Stimulated activated CD4-positive, alpha-beta T cell treated with anti-CD3 and anti-CD28 coated beads, Interleukin-2, amount 100 ng/mL, for 4 hours (primary cell): ENCODE data around the gene TUBA1A.
A peak's percentile ranks its signal among the peaks of the same experiment; 100 is the strongest.
"Not testable (repeated sequence)": the region's sequence is repeated elsewhere in the genome, so short reads cannot be mapped to it uniquely, and the experiment has no call there.

Experiments used
- DNase-seq: peaks from one replicate; pipeline ENCODE4 v3.0.0-alpha.2; 2020; ENCODE audit warnings: low read depth

Gene TUBA1A

DNA sequence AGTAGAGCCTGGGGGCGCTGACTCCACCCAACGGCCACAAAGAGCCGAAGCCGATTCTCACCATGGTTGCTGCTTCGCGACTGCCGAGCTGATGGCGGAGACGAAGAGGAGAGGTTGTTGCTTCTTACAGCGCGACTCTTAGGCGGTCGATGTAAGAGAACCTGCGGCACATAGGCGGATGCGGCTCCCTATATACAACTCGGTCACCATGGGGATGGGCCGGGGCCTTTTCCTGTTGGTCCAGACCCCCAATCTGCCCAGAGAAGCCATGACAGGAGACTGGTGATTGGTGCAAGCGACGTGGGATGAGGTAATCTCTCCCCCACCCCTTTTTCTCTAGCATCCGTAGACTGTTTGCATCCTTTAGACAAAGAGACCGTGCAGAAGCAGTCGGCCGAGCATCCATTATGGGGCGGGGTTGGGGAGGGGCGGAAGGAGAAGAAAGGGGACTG is at the start of gene TUBA1A:
Gene TUBA1A (minus strand): TSS at position 165 of the 452 bp plus-strand sequence. CDS start 101 bp downstream, at position 64.
- DNase-seq: peak; percentile 75

DNA sequence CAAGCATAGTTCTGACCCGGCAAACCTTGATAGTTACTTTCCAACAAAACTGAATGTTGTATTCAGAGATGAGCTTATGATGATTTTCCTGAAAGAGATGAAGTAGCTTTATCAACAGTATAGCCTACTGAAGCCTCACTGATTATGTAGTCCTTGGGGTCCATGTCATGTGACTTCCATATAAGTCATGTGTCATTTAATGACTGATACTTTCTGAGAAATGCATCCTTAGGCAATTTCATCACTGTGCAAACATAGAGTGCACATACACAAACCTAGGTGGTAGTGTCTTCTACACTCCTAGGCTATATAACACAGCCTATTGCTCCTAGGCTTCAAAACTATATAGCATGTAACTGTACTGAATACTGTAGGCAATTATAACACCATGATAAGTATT is 47.5 kb upstream of the TUBA1A start:
- DNase-seq: no peak

GRCh38 chr12:49233842-49234526 is 45.1 kb upstream of the TUBA1A start:
- no peak for DNase-seq

GRCh38 chr12:49232940-49233841 is 44.3 kb upstream of the TUBA1A start:
- DNase-seq: no peak

DNA sequence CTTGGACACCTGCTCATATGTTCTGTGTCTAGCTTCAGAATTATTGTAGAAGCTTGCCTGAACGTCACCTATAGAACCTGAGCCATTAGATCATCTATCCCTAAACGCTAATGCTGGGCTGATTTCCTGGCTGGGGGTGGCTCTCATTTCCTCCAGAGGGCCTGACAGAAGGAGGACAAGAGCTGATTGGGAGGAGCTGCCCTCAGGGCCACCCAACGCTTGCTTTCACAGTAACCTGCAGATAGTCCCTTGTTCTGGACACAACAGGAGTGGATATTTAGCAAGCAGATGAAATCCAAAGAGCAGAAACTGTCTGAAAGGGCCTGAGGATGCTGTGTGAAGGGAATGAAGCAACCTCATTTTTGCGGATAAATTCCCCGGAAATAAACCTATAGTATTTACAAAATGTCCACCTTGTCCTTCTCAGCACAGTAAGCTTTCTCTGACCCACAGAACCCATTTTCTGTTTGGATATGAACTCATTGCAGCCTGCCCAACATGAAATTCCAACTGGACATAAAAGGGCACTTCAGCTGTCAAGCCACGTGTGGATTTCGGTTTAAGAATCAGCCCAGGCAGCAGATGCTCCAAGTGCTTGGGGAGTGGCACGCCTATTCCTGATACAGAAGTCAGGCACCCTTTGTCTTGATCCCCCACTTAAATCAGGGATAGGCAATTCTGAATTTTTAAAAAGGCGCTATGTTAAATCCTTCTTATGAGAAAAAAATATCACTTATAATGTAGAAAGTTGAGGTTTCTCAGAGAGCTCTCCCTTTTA is 43.2 kb upstream of the TUBA1A start:
- DNase-seq: no peak

DNA sequence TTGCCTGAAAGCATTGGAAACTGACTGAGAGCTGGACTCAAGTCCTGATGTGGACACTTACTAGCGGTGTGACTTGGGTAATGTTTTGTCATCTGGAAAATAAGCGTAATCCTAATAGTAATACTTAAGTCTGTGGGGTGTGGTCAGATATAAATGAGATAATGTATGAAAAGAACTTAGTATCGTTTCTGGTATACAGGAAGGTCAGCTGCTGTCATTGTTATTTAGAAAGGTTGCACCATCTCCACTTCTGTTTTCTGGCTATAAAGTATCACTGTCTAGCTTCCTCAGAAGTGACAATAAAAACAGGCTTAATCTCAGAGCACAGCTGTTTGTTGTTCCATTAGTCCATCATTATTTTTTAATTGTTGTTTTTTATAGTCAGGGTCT is 41.9 kb upstream of the TUBA1A start:
- no peak for DNase-seq

- DNase-seq: no peak
Observed at GRCh38 chr12:49230176-49230804, 41.4 kb upstream of the TUBA1A start.

DNA sequence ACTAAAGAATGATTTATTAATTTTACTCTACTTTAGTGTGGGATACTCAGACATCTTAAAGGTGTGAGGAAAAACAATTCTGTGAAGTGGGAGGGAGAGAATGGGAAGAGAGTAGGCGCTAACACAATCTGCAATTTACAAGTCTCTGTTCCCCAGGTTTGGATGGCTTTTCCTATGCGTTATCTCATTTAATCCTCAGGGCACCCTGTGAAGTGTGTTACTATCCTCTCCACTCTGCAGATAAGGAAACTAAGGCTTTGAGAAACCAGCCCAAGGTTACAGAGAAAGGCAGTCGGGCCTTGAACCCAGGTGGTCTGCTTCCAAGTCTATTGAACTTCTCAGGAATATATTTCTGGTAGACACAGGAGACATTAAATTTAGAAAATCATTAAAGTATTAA is 39.8 kb upstream of the TUBA1A start:
- DNase-seq: no peak

DNA sequence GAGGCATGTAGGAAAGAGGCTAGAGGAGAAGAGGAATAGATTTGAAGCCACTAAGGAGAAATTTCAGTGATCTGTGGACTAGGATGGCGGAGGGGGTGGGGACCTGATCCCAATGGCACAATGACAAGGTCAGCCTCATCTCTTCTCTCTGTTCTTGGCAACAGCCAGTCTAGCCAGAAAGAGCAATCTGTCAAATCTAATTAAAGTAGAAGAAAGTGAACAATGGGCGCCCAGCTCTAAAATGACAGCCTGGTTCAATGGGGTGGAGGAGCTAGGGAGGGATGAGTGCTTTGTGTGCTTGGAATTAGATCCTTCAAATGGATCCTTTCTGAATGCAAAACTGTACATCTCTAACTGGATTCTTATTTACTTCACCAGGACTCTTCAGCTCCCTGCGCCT is 38.8 kb upstream of the TUBA1A start:
- DNase-seq: no peak

DNA sequence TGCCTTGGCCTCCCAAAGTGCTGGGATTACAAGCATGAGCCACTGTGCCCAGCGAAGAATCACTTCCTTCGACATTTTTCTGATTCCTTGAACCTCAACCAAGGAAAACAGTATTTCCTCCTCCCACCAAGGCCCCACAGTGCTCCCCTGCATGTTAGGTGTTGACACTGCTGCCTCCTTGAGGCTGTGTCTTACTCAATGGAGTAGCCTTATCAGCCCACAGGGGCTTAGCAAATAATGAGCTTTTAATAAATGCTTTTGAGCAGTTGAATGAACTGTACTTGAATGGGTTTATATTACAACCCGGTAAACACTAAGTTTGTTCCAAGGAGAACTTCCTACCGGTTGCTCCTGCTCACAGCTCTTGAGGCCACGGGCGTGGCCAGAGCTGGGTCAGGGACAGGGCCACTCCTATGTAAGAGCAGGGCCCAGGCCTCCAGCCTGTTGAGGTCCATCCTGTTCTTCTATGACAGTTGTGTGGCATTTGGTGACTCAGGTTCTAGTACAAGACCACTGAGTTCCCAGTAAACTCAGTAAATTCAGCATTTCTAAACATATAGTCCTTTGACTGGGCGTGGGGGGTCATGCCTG is 36.8 kb upstream of the TUBA1A start:
- no peak for DNase-seq

GRCh38 chr12:49223590-49224369 is 34.9 kb upstream of the TUBA1A start:
- DNase-seq: no peak

DNA sequence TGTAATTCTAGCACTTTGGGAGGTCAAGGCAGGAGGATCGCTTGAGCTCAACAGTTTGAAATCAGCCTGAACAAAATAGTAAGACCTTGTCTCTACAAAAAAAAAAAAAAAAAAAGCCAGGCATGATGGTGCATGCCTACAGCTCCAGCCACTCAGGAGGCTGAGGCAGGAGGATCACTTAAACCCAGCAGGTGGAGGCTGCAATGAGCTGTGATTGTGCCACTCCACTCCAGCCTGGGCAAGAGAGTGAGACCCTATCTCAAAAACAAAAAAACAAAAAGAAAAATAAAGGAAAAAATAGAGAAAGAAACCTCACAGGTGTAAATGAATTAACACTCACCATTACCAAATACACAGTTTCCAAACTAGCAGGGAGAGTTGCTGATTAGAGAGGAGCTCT is 34.2 kb upstream of the TUBA1A start:
- no peak for DNase-seq

- DNase-seq: no peak
Observed at GRCh38 chr12:49220972-49221371, 32.1 kb upstream of the TUBA1A start.

GRCh38 chr12:49219417-49220026 is 30.6 kb upstream of the TUBA1A start:
- no peak for DNase-seq

- no peak for DNase-seq
Observed at GRCh38 chr12:49212572-49212971, 23.7 kb upstream of the TUBA1A start.

DNA sequence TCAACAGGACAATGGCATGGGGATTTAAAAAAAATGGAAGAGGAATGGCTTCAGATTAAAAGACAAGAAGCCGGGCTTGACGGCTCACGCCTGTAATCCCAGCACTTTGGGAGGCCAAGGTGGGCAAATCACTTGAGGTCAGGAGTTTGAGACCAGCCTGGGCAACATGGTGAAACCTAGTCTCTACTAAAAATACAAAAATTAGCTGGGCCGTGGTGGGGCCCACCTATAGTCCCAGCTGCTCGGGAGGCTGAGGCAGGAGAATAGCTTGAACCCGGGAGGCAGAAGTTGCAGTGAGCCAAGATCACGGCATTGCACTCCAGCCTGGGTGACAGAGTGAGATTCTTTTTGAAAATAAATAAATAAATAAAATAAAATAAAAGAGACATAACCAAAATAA is 21.8 kb upstream of the TUBA1A start:
- DNase-seq: not testable (repeated sequence)

DNA sequence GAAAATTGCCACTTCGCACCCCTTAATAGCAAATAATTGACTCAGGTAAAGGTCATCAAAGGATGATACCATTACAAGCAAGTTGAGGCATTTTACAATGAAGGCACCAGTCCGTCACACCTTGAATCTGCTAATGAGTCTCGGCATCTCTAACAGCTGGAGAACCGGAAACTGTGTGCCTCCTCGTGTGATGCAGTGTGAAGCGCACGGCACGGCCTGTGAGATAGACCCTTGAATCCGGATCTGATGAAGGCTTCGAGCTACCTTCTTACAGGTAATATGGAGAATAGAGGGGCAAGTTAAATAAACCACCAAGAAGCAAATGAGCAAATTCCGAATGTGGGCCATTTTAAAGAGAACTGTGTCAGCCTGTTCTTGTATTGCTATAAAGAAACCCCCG is 19.8 kb upstream of the TUBA1A start:
- no peak for DNase-seq

GRCh38 chr12:49208146-49208545 is 19.3 kb upstream of the TUBA1A start:
- no peak for DNase-seq

GRCh38 chr12:49206389-49206788 is 17.5 kb upstream of the TUBA1A start:
- DNase-seq: no peak

DNA sequence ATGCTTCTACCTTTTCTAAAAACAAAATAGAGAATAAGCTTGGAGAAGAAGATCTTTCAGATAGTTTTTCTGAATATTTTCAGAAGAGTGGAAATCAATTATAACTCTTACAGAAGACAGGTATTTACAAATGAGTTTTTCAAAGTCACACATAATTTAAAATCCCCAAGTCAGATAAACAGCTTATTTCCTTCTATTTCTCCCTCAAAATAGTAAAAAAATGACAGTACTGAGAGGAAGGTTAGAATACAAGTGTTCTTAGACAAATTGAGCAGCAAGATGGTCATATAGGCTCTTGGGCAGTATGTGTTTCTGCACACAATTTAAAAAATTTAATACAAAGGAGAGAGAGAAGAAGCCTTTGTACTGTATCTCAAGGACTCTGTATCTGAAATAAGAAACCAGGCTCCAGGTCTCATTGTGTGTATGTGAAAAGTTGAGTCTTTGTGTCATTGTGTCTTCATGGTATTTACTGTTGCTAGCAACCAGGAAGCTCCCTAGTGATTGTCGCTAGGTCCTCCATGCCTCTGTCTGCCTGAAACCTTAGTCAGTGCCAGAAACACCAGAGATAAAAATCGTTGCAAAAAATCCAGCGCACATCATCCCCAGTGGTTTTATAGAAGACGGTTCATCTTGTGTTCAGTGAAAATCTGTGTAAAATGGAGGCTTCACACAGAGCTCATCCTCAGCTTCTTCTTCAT is 12.9 kb upstream of the TUBA1A start:
- no peak for DNase-seq
